HepG2 (cell line): Measurements from ENCODE around the gene CHST3. TPM values are rescaled to one million over a fixed set of nuclear protein-coding genes. Genes with fewer than 3 reads are reported as not detected.

Experiments used
- CREBL2 ChIP-seq: sonication (generic); formaldehyde crosslinking; IDR thresholded peaks from 2 replicates; pipeline ENCODE4 v1.8.1; 2023; ENCODE audit warnings: missing genetic modification reagents, mild to moderate bottlenecking, borderline replicate concordance
- FOXA1 ChIP-seq, 2 experiments: fragments of 450-650 bp in 1 of 2; sonication (generic) in 1 of 2; formaldehyde crosslinking in 1 of 2; IDR thresholded peaks; 2 replicates each; pipeline versions ENCODE4 v1.4.0 to v1.6.1; 2016 to 2020; ENCODE audit warnings: missing genetic modification reagents in 1 of 2
- HMGXB3 ChIP-seq: sonication (generic); formaldehyde crosslinking; IDR thresholded peaks from 2 replicates; pipeline ENCODE4 v1.4.0; 2020; ENCODE audit warnings: missing genetic modification reagents, borderline replicate concordance
- HNF1B ChIP-seq: sonication (generic); formaldehyde crosslinking; IDR thresholded peaks from 2 replicates; pipeline ENCODE4 v1.5.1; 2020; ENCODE audit warnings: mild to moderate bottlenecking, moderate library complexity, missing genetic modification reagents
- HNRNPUL1 ChIP-seq: fragments of 200-400 bp; formaldehyde crosslinking; IDR thresholded peaks from 2 replicates; pipeline ENCODE4 v1.6.1; 2017; ENCODE audit warnings: low read depth, mild to moderate bottlenecking, low read length, moderate library complexity
- JUND ChIP-seq: sonication (generic); formaldehyde crosslinking; IDR thresholded peaks from 2 replicates; pipeline ENCODE4 v1.8.0; 2022; ENCODE audit warnings: mild to moderate bottlenecking, missing genetic modification reagents
- NFATC3 ChIP-seq: sonication (generic); formaldehyde crosslinking; IDR thresholded peaks from 2 replicates; pipeline ENCODE4 v1.5.1; 2020; ENCODE audit warnings: mild to moderate bottlenecking, missing genetic modification reagents
- NONO ChIP-seq, 2 experiments: fragments of 450-650 bp in 1 of 2; sonication (generic) in 1 of 2; formaldehyde crosslinking in 1 of 2; IDR thresholded peaks in 1 of 2; conservative IDR thresholded peaks in 1 of 2; 2 replicates each; pipeline versions ENCODE4 v1.6.1 to v1.8.0; 2017 to 2022; ENCODE audit warnings: mild to moderate bottlenecking in 1 of 2, missing genetic modification reagents in 1 of 2, moderate library complexity in 1 of 2
- RAD21 ChIP-seq: fragments of 450-650 bp; formaldehyde crosslinking; IDR thresholded peaks from 2 replicates; pipeline ENCODE4 v1.5.0; 2020; ENCODE audit warnings: mild to moderate bottlenecking
- RFX1 ChIP-seq: fragments of 450-650 bp; IDR thresholded peaks from 2 replicates; pipeline ENCODE4 v1.6.1; 2017
- SRSF9 ChIP-seq: fragments of 200-400 bp; formaldehyde crosslinking; IDR thresholded peaks from 2 replicates; pipeline ENCODE4 v1.6.1; 2018; ENCODE audit warnings: borderline replicate concordance, mild to moderate bottlenecking, low read depth, low read length; ENCODE audit not compliant: insufficient read depth, poor library complexity, severe bottlenecking
- SYNCRIP ChIP-seq: fragments of 200-400 bp; formaldehyde crosslinking; IDR thresholded peaks from 2 replicates; pipeline ENCODE4 v1.6.1; 2018; ENCODE audit warnings: mild to moderate bottlenecking, low read depth, low read length; ENCODE audit not compliant: insufficient read depth
- THAP8 ChIP-seq: sonication (generic); formaldehyde crosslinking; IDR thresholded peaks from 2 replicates; pipeline ENCODE4 v1.5.1; 2020; ENCODE audit warnings: missing genetic modification reagents, mild to moderate bottlenecking, borderline replicate concordance
- TMF1 ChIP-seq: sonication (generic); formaldehyde crosslinking; IDR thresholded peaks from 2 replicates; pipeline ENCODE4 v1.8.1; 2022; ENCODE audit warnings: low read depth, missing genetic modification reagents
- YY1 ChIP-seq: IDR thresholded peaks from 2 replicates; pipeline ENCODE4 v1.6.1; 2011; ENCODE audit warnings: low read length, low read depth, moderate library complexity, mild to moderate bottlenecking; ENCODE audit not compliant: insufficient read depth, insufficient replicate concordance
- ZNF276 ChIP-seq: sonication (generic); formaldehyde crosslinking; IDR thresholded peaks from 2 replicates; pipeline ENCODE4 v1.4.0; 2020; ENCODE audit warnings: mild to moderate bottlenecking, low read depth, missing genetic modification reagents
- ZNF33A ChIP-seq: sonication (generic); formaldehyde crosslinking; IDR thresholded peaks from 2 replicates; pipeline ENCODE4 v1.5.1; 2020; ENCODE audit warnings: missing genetic modification reagents, mild to moderate bottlenecking, moderate library complexity, borderline replicate concordance
- ZNF615 ChIP-seq: sonication (generic); formaldehyde crosslinking; IDR thresholded peaks from 2 replicates; pipeline ENCODE4 v1.5.0; 2020; ENCODE audit warnings: mild to moderate bottlenecking, missing genetic modification reagents, borderline replicate concordance
- polyA plus RNA-seq, 8 experiments: library from polyadenylated mRNA; depleted of rRNA in 3 of 8; stranded (reverse) in 7 of 8; unstranded in 1 of 8; fragments of >200 nt; fragmentation: Illumina TruSeq in 4 of 8; extraction: Trizol in 4 of 8; gene quantifications; 2 replicates each; pipeline versions ENCODE4 v1.2.1 to v1.2.3, GENCODE V29; 2011 to 2016; ENCODE audit warnings: low read depth in 4 of 8, missing spikeins in 1 of 8, mixed read lengths in 1 of 8; ENCODE audit not compliant: insufficient read depth in 1 of 8
- total RNA-seq, 5 experiments: library from RNA; depleted of rRNA; stranded (reverse); fragments of >200 nt; fragmentation: Illumina TruSeq; extraction: Trizol; gene quantifications; 2 replicates each; pipeline ENCODE4 v1.2.3, GENCODE V29; 2016; ENCODE audit warnings: low read depth in 1 of 5

Gene CHST3
- total and polyA plus RNA-seq, 2 of the 13 experiments (the other 11 are each of a cell fraction or from before 2014, with no cell fraction given) = 7.2 to 18.7 TPM

- no peak for TF ChIP-seq NONO (IDR thresholded peaks at IDR 0.05)
- TF ChIP-seq NONO (CRISPR knock-in tag; conservative IDR thresholded peaks at IDR 0.05) = no peak; the same call in 1 of the 2 replicates
- TF ChIP-seq HNRNPUL1 = no peak
- no peak; the same call in 1 of the 2 replicates for TF ChIP-seq HNF1B (CRISPR knock-in tag)
- TF ChIP-seq RAD21 (CRISPR knock-in tag) = peak; percentile 92
- TF ChIP-seq ZNF615 (CRISPR knock-in tag) = no peak
- TF ChIP-seq HMGXB3 = 0 out of 2 replicates have a peak, but pooled peaks have one; percentile 58
- TF ChIP-seq NFATC3 (CRISPR knock-in tag) = no peak
- 0 out of 2 replicates have a peak, but pooled peaks have one; percentile 17 for TF ChIP-seq JUND (CRISPR knock-in tag)
- no peak for TF ChIP-seq ZNF276 (CRISPR knock-in tag)
- TF ChIP-seq CREBL2 = no peak
- TF ChIP-seq RFX1 = no peak
- no peak for TF ChIP-seq ZNF33A
- no peak for TF ChIP-seq SRSF9
- no peak for TF ChIP-seq TMF1 (CRISPR knock-in tag)
- TF ChIP-seq FOXA1 (IDR thresholded peaks at IDR 0.05) = no peak
- TF ChIP-seq FOXA1 (CRISPR knock-in tag; IDR thresholded peaks at IDR 0.05) = peak; percentile 78
- TF ChIP-seq YY1 = peak; percentile 49
- TF ChIP-seq THAP8 (CRISPR knock-in tag) = no peak
- no peak for TF ChIP-seq SYNCRIP
These were observed 80.3 kb downstream of the CHST3 start (continued) for GRCh38 chr10:72044417-72045041.
